GM18861 (cell line): Measurements from ENCODE around the gene EMX1.

Source experiments
- ATAC-seq: cut with Tn5 transposase; IDR thresholded peaks from one replicate; pipeline ENCODE4 v1.9.1; 2021; ENCODE audit not compliant: unreplicated experiment

Gene EMX1

DNA sequence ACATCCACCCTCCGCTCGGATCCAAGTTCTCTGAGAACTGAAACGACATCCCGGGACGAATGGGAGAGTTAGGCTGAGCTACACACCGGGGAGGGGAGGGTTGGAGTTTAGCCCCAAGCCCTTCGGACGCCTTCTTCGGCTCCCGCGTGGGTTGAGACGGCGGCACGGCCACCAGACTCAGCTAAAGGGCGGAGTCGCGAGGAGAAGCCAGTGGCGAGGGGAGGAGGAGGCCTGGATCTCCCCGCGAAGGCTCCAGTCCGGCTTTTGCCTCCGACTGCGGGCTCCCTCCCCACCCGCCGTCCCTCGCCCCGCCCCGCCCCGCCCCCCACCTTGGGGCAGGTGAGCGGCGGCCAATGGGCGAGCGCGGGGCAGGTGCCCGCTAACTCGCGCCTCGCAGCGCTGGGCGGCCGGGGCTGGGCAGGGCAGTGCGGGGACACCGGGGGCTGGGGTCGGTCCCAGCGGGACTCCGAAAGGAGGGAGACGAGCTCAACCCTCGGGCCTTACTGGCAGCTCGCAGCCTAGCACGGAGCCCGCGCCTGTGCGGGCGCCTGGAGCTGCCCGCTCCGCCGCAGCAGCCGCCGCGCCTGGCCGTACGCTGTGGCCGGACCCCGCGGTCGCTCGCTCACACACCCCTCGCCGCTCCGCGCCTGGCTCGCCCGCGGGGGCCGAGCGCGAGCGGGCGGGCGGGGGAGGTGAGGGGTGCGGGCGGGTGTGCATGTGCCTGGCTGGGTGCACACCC is at the start of gene EMX1:
Gene EMX1 (plus strand): TSS at position 382 of the 739 bp plus-strand sequence. CDS start 334 bp downstream, at position 716.
- peak; percentile 30 for ATAC-seq

DNA sequence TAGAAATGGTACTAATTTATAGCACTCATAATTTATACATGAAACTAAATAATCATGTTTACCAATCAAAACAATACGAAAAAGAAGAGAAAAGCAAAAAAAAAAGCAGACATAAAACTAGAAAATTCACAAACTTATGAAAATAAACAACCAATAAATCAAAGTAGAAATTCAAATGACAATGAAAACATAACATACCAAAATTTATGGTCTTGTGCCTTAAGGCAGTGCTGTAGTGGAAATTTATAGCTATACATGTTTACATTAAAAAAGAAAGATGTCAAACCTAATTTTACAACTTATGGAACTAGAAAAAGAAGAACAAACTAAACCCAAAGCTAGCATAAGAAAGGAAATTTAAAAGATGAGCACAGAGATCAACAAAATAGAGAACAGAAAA is 46.3 kb upstream of the EMX1 start:
- ATAC-seq = no peak

DNA sequence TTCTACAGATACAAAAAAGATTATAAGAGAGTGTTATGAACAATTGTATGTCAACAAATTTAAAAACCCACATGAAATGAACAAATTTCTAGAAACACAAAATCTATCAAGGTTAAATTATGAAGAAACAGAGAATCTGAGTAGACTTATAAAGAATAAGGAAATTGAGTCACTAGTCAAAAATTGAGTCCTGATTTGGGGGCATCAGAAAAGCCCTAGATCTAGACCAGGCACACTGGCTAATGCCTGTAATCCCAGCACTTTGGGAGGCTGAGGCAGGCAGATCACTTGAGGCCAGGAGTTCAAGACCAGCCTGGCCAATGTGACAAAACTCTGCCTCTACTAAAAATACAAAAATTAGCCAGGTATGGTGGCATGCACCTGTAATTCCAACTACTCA is 45.4 kb upstream of the EMX1 start:
- no peak for ATAC-seq

DNA sequence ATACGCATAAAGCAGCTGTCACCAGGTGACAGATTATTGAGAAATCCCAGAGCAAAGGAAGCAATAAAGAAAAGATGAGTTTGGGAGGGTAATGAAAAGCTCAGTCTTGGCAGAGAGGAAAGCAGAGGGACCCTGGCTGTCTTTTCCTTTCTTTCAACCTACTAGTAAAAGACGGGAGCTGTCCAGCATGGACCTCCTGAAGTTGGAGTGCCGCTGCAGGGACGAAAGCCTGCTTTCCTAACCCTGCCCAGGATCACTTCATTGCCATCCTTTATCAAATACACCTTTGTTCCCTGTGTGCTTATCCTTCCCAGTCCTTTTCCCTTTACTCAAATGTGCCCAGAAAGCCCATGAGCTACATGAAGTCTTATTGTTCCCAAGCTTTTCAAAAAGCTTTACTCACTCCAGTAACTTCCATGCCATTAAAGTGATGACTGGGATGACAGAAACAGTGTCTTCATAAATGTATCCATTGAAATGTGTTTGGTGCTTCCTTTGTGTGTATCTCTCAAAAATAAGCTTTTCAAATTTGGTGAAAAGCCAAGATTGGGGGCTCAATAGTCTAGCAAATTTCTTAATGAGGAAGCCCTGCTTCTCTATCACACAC is 33.9 kb upstream of the EMX1 start:
- ATAC-seq = no peak

DNA sequence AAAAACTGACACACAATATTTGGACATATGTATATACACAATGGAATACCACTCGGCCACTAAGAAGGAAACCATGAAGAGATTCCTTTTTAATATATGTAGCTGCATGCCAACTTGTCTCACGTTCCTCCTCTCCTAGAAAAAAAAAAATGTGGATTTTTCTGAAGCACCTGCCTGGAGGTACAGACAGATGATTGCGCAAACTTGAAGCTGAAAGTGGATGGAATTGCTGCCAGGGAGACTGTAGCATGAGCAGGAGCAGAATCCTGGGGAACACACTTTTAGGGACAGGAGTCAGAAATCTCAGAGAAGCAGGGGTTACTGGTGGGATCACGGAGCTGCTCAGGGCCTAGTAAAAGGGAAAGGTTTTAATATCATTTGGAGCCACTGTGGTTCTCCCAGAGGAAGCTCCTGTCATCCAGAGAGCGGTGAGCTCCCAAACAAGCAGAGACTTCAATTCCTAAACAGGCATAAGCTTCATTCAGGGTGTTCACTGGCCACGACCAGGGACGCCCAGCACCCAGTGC is 30.8 kb upstream of the EMX1 start:
- no peak for ATAC-seq

DNA sequence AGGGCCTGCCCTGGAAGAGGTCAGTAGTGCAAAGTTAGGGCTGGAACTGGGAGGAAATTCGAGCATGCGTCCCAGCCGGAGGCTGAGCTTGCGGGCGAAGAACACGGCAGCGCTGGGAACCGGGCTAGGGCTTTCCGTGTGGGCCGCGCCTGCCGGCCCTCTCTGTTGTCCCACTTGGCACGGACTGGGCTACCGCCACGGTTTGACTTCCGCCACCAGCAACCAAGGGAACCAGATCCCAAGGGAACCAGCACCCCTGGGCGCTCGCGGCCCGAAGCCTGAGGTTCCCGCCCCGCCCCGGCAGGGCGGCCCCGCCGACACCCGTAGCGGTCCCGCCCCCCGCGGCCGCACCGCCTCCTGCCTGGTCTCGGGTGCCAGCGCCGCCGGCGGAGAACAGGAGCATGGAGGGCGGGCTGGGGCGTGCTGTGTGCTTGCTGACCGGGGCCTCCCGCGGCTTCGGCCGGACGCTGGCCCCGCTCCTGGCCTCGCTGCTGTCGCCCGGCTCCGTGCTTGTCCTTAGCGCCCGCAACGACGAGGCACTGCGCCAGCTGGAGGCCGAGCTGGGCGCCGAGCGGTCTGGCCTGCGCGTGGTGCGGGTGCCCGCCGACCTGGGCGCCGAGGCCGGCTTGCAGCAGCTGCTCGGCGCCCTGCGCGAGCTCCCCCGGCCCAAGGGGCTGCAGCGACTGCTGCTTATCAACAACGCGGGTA is 30.1 kb upstream of the EMX1 start, which contains the start of gene SPR:
Gene SPR (plus strand): TSS at position 377 of the 708 bp plus-strand sequence. CDS start 25 bp downstream, at position 402.
- peak; percentile 90 for ATAC-seq

DNA sequence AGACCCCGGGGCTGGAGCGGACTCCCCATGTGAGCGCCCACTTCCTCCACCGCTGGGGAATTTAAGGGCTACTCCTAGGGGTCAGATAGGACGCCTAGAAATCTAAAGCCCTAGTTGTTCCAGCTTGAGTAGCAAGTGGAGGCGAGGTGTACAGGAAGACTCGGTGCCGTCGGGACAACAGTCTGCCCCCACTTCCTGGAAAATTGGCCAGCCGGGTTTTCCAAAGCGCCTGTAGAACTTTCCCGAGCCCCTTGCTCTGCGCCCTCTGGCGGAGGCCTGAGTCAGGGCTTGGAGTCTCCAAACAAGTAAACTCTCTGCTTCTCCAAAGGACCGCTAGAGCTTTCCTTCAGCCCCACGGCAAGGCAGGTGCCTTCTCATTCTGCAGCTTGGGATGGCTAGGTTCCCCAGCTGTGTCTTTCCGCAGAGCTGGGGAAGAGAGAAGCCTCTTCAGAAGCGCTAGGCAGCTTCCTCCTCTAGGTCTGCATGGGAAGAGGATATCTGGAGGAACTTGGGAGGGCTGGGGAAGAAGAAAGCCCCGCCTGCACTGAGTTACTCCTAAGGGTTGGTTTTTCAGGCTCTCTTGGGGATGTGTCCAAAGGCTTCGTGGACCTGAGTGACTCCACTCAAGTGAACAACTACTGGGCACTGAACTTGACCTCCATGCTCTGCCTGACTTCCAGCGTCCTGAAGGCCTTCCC is 29.4 kb upstream of the EMX1 start:
- ATAC-seq = peak; percentile 17

DNA sequence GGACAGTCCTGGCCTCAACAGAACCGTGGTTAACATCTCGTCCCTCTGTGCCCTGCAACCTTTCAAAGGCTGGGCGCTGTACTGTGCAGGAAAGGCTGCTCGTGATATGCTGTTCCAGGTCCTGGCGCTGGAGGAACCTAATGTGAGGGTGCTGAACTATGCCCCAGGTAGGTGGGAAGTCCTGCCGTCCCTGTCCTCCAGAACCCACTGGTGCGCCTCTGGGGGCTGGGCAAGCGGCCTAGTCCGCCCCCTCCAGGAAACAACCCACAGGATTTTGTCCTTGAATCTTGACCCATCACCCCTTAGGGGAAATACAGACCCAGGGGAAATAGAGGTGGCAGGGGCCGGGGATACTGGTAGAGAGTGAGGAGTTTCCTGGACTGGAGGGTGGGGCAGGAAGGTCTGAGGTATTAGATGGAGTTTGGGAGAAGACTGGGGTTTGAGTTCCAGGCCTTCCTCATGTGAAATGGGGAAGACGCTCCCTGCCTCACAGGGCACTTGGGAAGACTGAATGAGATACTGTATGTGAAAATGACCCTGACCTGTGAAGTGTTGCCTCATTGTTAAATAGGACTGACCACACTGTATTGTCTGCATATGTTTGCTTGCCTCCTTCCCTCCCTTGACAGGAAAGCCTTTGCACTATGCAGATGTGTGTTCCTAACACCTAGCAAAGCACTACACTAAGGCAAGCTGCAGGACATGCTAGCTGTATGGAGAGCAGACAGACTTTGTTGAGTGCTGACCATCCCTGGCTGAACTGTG is 28.7 kb upstream of the EMX1 start:
- ATAC-seq = no peak

DNA sequence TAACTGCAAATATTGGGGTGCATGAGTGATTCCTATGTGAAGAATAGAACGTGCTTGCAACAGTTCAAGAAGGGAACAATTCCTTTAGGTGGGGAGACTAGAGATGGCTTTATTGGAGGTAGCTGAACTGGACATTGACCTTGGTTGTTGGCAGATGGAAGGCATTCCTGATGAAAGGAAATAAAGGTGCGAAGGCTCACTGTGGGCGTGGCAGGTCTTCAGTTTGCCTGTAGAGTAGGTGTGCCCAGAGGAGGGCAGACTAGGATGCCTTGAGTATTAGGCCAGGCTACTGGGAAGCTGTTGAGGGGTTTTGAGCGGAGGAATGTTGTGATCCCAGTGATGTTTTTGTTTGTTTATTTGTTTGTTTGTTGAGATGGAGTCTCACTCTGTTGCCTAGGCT is 27.3 kb upstream of the EMX1 start:
- no peak for ATAC-seq

DNA sequence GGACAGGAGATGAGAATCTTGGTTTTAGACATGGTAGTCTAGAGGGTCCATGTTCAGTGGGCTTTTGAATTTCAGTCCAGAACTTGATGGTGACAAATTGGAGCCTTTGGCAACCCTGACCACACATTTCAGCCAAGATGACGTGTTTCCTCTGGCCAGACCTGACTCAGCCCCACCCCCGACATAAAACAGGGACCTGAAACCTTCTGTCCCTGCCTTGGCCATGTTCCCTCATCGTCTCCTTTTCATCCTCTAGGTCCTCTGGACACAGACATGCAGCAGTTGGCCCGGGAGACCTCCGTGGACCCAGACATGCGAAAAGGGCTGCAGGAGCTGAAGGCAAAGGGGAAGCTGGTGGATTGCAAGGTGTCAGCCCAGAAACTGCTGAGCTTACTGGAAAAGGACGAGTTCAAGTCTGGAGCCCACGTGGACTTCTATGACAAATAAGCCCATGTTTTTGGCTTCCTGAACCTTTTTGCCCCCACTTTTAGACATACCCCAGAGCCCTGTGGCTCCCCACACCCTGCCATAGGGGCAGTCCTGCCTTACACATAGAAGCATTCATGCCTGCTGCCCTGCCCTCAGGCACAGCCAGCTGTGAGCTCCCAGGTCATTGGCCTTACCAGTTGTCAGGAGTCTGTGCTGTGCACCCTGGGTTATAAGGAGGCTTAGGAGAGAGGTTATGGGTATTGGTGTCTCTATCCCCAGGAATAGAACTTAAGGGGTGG is 26.1 kb upstream of the EMX1 start:
- no peak for ATAC-seq

DNA sequence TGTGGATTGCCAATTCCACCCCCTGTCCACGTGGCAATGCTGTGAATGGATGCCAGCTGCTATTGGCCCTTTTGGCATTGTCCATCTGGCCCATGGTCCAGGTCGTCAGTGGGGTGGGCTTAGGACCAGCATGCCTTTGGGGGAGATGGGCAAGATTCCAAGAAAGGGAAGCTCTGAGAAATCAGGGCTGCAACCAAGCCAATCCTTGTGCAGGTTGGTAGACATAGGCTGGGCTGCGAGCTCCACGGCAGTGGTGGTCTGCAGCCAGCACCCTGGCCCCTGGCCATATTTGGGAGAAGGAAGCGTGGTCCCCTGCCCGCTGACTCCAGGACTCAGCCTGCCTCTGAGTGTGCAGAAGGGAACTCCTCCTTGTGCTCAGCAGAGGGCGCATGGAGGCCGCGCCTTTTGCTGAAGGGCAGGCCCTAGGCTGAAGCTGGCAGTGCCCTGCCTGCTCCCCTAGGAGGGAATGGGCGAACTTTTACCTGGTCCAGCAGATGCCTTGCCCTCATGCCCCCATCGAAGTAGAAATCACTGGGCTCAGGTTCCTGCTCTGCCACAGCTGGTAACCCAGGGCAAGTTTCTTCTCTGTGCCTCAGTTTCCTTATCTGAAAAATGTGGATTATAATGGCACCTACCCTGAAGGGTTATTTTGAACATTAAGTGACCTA is 24.7 kb upstream of the EMX1 start:
- ATAC-seq = peak; percentile 53

DNA sequence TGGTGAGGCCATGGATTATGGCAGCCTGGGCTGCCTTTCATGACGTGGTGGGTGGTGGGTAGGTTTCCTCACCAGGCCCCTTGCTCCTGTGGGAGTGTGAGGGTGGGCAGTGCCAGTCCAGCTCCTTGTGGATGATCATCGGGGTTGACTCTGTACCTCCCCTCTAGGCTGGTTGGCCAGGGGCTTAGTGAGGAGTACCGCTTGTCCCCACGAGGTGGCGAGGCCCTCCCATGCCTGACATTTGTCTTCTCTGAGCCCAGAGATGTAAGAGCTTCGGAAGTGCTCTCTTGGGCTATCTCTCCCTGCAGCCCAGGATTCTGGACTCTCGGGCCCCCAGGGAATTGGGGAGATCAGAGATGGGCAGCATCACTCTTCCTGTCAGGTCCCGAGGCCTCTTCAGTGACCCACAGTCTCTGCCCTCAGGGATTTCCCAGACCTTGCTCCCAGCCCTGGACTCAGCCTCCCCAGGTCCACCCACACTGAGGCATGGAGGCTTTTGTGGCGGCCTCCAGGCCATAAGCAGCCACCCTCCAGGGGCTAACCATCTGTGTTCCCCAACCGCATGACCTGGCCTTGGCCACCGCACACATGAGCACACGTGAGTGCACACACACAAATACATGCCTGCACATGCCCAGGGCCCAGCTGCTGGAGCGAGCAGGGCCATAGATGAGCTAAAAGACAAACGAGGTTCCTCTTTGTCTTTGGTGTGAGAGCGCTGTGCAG is 23.6 kb upstream of the EMX1 start:
- ATAC-seq = peak; percentile 57

DNA sequence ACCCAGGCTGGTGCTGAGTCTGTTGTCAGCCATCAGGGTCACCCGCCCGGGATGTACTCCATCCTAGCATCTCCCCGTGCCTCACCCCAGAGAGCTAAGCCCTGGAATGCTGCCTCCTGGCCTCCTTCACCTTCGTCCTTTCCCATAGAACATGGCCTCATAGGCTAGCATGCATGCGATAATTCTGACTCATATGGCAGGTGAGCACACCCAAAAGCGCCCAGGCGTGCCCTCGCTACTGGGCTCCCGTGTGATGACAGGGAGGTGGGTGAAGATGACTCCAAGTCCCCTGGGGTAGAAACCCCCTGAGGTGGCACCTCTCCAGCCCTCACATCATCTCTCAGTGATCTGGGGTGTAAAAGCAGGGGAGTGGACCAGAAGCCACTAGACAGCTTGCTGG is 22.8 kb upstream of the EMX1 start:
- no peak for ATAC-seq

DNA sequence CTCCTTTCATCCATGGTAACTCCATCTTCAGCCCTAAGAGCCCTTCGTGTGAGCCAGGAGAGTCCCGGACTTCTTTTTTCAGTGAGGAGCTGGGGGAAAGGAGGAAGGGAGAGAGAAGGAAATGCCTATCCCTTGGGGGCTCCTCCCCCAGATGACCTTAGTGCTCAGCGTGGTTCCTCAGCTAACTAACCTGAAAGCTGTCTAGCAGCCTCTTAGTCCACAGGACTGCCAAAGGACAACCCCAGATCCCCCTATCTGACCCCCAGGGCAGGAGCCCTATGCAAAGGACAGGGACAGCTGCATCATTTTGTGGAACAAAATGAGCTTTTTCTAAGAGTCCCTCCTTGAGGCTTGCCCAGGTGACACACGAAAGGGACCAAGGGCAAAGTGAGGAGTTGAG is 22.2 kb upstream of the EMX1 start:
- ATAC-seq = no peak

DNA sequence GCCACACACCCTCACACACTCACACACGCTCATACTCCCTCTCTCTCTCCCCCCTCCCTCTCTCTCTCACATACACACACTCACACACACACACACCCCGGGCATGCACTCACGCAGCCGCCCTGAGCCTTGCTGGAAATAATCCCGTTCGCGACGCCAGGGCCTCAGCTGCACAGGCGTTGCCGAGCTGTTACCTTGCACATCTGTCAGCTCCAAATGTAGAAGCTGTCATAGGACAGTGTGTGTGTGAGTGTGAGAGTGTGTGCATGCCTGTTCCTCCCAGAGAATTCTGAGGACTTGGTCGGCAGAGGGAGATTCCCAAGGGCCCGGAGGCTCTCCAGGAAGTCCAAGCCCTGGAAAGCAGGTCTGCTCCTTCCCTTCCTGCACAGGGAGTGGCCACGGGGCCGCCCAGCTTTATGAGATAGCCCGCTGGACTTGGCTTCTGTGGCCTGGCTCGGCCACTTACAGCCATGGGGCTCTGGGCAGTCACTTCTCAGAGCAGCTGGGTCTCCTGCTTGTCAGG is 21.5 kb upstream of the EMX1 start:
- ATAC-seq = no peak

DNA sequence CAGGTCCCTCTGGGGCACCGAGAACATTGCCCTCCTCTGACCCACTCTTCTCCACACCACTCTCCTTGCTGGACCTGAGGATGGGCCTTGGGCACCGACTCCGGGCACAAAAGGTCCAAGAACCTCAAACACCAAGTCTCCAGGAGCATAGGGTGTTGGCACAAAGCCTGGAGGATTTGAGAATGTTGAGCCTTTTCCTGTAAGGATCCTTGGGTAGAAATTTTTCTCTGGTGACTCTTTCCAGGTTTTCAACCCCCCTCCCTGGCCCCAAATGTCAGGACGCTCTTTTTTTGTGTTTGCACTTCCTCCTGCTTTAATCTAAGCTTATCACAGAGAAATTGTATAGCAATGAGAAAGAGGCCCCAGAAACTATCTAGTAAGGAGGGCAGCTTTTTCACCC is 20.9 kb upstream of the EMX1 start:
- no peak for ATAC-seq

DNA sequence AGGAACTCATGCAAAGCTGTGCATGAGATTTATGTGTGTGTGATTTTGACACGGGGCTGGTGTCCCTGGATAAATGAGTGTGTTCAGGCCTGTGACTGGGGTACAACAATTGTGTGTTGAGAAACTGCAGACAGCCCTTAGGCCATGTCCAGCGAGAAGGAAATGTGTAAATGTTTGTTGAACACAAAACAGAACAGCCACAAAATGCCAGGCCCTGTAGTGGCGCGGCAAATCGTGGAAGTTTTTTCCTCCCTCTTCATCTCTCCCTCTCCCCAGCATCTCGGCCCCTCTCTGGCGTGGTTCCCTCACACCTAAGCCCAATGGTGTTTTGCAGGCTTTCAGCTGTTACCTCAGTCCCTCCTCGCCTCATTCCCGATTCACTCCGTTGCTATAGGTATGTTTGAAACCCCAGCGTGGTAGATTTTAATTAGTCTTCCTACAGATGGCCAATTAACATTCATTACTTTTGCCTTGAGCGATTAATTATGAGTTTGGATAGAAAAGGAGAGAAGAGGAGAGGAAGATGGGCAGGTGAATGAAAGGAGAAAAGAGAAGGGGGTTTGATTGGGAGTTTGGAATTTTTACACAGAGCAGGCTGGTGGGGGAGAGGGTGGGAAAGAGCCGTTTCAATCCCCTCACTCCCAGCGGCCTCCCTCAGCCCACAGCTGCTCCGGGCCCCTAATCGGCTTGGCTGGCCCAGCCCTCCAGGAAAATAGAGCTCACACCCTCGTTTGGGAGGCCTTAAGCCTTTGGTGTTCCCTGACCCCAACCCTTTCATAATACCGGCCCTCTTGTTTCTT is 19.3 kb upstream of the EMX1 start:
- no peak for ATAC-seq

DNA sequence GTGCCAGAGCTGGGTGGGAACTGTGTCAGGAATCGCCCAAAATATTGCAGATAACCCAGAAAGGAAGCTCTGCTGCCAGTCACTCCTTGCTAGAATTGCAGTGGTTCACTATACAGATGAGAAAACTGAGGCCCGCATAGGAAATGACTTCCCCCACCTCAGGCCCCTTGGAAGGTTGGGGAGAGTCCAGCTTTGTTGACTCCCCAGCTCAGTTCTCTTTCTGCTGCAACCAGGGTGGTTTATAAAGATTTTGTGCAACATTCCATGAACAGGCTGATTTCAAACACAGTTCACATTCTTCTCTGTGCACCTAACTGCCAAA is 18.8 kb upstream of the EMX1 start:
- no peak for ATAC-seq
